ENCODE measurements around the gene PRR33.

GRCh38 chr11:1855886-1856265, 35.8 kb downstream of the PRR33 start:
- TF ChIP-seq CTCF (IDR thresholded peaks at IDR 0.05; ENCODE audit: low read depth, low read length, missing input control) = no peak
- TF ChIP-seq RAD21 (IDR thresholded peaks at IDR 0.05) = no peak
- no peak for TF ChIP-seq MAX (IDR thresholded peaks at IDR 0.05)
